Activated naive CD8-positive, alpha-beta T cell treated with anti-CD3 and anti-CD28 coated beads for 36 hours (primary cell): ENCODE results near the gene IFITM10. TPM values are rescaled to one million over a fixed set of nuclear protein-coding genes. Genes with fewer than 3 reads are reported as not detected.

Source experiments
- DNase-seq: peaks from one replicate; pipeline ENCODE4 v3.0.0; 2021
- H3K27ac Mint-ChIP-seq: one replicate; pipeline ENCODE4 v1.8.0; 2022; ENCODE audit warnings: mild to moderate bottlenecking, moderate library complexity, mixed read lengths
- H3K27me3 Mint-ChIP-seq: one replicate; pipeline ENCODE4 v1.8.0; 2022; ENCODE audit warnings: mild to moderate bottlenecking, mixed read lengths
- H3K36me3 Mint-ChIP-seq: one replicate; pipeline ENCODE4 v1.8.0; 2021; ENCODE audit warnings: mild to moderate bottlenecking, mixed read lengths
- H3K4me1 Mint-ChIP-seq: one replicate; pipeline ENCODE4 v1.8.0; 2021; ENCODE audit warnings: mixed read lengths
- H3K4me3 Mint-ChIP-seq: one replicate; pipeline ENCODE4 v1.8.0; 2022; ENCODE audit warnings: mild to moderate bottlenecking, moderate library complexity, mixed read lengths
- H3K9me3 Mint-ChIP-seq: one replicate; pipeline ENCODE4 v1.8.0; 2022; ENCODE audit warnings: mixed read lengths
- total RNA-seq, 2 experiments: library from RNA; stranded (reverse); gene quantifications; one replicate each; pipeline ENCODE4 v1.2.3, GENCODE V29; 2021

The IFITM10 gene
- total RNA-seq, 2 experiments from 2014 or later: not detected

DNA sequence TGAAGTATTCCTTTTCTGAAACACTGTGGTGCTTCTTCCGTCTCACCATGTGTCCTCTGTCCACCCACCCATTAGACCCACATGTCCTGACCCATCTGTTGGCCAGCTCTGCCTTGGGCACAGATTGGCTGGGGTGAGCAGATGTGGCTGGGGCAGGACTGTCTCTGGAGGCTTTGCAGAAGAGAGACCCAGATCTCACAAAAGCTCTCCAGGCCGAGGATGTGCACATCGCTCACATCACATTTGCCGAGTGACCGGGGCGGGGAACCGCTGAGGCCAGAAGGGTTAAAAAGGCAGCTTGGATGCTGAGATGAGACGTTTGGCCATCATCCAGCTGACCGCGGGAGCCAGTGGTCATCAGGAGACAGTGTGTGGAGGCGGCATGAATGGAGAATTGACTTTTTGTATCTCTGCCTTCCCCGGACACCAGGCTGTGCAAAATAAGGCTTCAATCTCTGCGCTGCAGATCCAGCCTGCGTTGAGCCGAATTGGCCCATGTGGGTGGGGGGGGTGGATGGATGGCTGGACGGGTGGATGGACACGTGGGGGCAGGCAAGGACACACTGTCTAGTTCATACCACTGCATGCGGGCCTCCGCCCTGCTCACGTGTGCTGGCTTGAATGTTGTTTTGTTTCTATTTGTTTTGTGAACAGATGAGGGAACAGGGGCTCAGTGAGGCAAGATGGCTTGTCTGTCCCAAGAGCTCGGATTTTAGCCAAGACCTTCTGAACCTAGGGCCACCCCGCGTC, 6.1 kb downstream of the IFITM10 start:
- Mint-ChIP-seq H3K27ac (no peak overlapping the region), H3K36me3 (no peaks in the 10 kb centered on the region), H3K4me3 (no peak overlapping the region), H3K27me3 (peaks cover 11% of the 10 kb centered on the region), H3K9me3 (no peaks in the 10 kb centered on the region), H3K4me1 (peaks cover under 1% of the 10 kb centered on the region)
- DNase-seq: no peak

DNA sequence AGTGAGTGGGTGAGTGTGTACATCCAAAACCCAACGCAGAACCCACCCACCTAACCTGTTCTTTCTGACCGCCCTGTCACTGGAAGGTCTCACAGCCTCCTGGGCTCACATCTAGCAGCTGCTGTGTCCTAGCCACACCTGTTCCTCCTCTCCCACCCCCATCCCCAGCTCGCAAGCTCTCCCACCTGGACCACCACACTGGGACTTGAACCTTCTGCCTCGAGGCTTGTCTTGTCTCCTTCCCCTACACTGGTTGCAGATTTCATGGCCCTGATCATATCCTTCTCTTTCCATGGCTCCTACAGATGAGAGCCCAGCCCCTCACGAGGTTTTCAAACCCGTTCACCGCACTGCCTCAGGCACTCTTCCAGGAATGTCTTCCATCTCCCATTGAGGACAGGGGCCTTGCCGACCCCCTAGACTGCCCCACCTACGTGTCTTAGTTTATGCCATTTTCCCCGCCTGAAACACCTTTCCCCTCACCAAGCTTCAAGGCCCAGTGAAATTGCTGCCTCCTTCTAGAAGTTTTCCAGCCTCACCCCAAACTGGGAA, 6.7 kb downstream of the IFITM10 start:
- peaks cover 9% of the 10 kb centered on the region for H3K27me3 Mint-ChIP-seq
- DNase-seq: no peak
- no peak overlapping the region for H3K27ac Mint-ChIP-seq
- no peak overlapping the region for H3K4me3 Mint-ChIP-seq
- H3K4me1 Mint-ChIP-seq: no peaks in the 10 kb centered on the region
- no peaks in the 10 kb centered on the region for H3K36me3 Mint-ChIP-seq
- no peaks in the 10 kb centered on the region for H3K9me3 Mint-ChIP-seq

DNA sequence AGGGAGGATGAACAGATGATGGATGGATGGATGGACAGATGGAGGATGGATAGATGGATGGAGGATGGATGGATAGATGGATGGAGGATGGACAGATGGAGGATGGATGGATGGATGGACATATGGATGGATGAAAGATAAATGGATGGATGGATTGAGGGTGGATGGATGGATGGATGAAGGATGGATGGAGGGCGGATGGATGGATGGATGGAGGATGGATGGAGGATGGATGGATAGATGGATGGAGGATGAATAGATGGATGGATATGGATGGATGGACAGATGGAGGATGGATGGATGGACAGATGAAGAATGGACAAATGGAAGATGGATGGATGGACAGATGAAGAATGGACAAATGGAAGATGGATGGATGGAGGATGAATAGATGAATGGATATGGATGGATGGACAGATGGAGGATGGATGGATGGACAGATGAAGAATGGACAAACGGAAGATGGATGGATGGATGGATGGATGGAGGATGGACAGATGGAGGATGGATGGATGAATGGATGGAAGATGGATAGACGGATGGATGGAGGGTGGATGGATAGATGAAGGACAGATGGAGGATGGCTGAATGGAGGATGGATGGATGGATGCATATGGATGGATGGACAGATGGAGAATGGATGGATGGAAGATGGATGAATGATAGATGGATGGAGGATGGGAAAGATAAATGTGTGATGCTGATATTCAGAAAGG, 7.4 kb downstream of the IFITM10 start:
- H3K27me3 Mint-ChIP-seq: peaks cover 3% of the 10 kb centered on the region
- H3K27ac Mint-ChIP-seq: no peak overlapping the region
- H3K4me3 Mint-ChIP-seq: no peak overlapping the region
- H3K9me3 Mint-ChIP-seq: no peaks in the 10 kb centered on the region
- no peak for DNase-seq
- H3K4me1 Mint-ChIP-seq: no peaks in the 10 kb centered on the region
- H3K36me3 Mint-ChIP-seq: no peaks in the 10 kb centered on the region

DNA sequence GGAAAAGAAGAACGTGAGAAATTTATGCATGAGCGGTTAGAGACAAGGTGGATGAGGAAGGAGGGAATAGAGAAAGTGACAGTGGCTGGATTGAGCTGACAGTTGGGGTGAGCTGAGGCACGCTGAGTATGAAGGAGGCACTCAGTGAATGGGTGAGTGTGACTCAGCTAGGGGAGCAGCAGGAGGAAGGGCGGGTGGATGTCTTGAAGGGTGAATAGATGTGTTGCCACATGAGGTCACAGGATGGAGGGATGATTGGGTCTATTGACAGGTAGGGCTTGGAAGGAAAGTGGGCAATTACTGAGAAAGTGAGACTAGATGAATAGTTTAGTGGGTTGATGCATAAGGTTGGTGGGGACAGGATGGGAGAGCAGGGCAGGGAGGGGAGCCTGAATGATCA, 8.0 kb downstream of the IFITM10 start:
- DNase-seq: no peak
- peaks cover 1% of the 10 kb centered on the region for H3K9me3 Mint-ChIP-seq
- no peaks in the 10 kb centered on the region for H3K36me3 Mint-ChIP-seq
- H3K27ac Mint-ChIP-seq: no peak overlapping the region
- no peaks in the 10 kb centered on the region for H3K27me3 Mint-ChIP-seq
- no peaks in the 10 kb centered on the region for H3K4me1 Mint-ChIP-seq
- H3K4me3 Mint-ChIP-seq: no peak overlapping the region

DNA sequence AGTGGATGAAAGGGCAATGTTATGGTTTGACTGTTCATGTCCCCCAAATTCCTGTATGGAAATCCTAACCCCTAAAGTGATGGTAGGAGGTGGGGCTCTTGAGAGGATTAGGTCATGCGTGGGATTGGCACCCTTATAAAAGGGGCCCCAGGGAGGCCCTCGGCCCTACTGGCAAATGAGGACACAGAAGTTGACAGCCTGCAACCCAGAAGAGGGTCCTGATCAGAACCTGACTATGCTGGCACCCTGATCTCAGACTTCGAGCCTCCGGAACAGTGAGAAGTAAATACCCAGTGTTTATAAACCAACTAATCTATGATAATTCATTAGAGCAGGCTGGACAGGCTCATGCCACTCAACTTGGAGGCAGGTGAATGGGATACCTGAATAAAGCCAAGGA, 8.7 kb downstream of the IFITM10 start:
- H3K27me3 Mint-ChIP-seq: no peaks in the 10 kb centered on the region
- no peak overlapping the region for H3K27ac Mint-ChIP-seq
- H3K36me3 Mint-ChIP-seq: no peaks in the 10 kb centered on the region
- no peaks in the 10 kb centered on the region for H3K4me1 Mint-ChIP-seq
- no peak overlapping the region for H3K4me3 Mint-ChIP-seq
- DNase-seq: no peak
- peaks cover 2% of the 10 kb centered on the region for H3K9me3 Mint-ChIP-seq

DNA sequence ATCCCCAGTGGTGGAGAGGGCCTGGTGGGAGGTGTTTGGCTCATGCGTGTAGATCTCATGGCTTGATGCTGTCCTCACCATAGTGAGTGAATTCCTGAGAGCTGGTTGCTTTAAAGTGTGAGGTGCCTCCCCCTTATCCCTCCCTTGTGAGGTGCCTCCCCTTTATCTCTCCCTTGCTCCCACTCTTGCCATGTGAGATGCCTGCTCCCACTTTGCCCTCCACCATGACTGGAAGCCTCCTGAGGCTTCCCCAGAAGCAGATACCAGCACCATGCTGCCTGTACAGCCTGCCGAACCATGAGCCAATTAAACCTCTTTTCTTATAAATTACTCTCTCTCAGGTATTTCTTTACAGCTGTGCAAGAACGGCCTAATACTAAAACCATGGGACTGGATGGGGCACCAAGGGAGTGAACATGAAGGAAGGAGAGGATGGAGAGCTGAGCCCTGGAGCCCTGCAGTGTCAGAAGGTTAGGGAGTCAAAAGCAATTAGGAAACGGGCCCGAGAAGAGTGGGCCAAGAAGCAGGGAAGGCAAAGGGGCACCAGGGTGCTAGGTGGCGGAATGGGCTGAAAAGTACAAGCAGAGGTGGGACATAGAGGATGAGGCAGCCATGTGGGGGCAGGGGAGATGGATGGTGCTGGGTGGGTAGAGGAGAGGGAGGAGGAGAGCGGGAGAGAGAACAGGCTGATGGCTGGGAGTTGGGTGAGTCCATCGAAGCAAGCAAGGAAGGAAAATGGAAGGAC, 9.4 kb downstream of the IFITM10 start:
- Mint-ChIP-seq H3K27me3 (no peaks in the 10 kb centered on the region), H3K4me1 (no peaks in the 10 kb centered on the region), H3K27ac (no peak overlapping the region), H3K36me3 (peaks cover 3% of the 10 kb centered on the region), H3K9me3 (peaks cover 10% of the 10 kb centered on the region), H3K4me3 (no peak overlapping the region)
- no peak for DNase-seq

DNA sequence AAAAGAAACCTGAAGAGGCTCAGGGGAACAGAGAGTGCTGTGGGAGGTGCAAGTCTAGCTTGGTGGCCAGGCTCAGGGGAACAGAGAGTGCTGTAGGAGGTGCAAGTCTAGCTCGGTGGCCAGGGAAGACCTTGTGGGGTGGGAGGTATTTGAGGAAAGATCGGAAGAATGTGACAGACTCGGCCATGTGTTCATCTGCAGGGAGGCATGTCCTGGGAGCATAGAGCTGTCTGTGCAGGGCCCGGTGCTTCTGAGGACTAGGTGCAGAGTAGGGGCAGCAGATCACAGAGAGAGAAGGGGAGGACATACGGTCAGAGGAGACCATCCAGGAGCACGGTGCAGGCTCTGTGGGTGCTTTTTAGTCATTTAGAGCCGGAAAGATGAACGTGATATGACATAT, 10.8 kb downstream of the IFITM10 start:
- H3K27ac Mint-ChIP-seq: no peak overlapping the region
- H3K36me3 Mint-ChIP-seq: peaks cover 3% of the 10 kb centered on the region

DNA sequence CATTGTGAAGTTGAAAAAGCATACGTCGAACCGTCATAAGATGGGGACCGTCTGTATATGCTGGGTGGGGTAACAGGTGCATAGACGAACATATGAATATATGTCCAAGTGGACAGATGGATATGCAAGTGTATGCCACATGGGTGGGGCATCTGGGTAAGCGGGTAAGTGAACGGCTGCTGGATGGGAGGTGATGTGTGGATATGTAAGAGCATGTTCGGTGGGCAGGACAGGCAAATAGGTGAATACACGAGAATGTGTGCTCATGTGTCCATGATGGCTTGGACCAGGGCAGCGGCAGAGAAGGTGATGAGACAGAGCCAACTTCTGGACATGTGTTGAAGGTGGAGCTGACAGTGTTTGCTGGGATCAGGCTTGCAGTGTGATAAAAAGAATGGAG, 12.0 kb downstream of the IFITM10 start:
- Mint-ChIP-seq H3K4me3 (no peak overlapping the region), H3K4me1 (peaks cover 6% of the 10 kb centered on the region), H3K36me3 (peaks cover 3% of the 10 kb centered on the region), H3K27ac (no peak overlapping the region), H3K9me3 (peaks cover 10% of the 10 kb centered on the region), H3K27me3 (no peaks in the 10 kb centered on the region)
- DNase-seq: no peak

More for the DNA sequence above, 10.8 kb downstream of the IFITM10 start:
- no peak for DNase-seq
- no peaks in the 10 kb centered on the region for H3K4me1 Mint-ChIP-seq
- H3K9me3 Mint-ChIP-seq: peaks cover 10% of the 10 kb centered on the region
- H3K4me3 Mint-ChIP-seq: no peak overlapping the region
- no peaks in the 10 kb centered on the region for H3K27me3 Mint-ChIP-seq

DNA sequence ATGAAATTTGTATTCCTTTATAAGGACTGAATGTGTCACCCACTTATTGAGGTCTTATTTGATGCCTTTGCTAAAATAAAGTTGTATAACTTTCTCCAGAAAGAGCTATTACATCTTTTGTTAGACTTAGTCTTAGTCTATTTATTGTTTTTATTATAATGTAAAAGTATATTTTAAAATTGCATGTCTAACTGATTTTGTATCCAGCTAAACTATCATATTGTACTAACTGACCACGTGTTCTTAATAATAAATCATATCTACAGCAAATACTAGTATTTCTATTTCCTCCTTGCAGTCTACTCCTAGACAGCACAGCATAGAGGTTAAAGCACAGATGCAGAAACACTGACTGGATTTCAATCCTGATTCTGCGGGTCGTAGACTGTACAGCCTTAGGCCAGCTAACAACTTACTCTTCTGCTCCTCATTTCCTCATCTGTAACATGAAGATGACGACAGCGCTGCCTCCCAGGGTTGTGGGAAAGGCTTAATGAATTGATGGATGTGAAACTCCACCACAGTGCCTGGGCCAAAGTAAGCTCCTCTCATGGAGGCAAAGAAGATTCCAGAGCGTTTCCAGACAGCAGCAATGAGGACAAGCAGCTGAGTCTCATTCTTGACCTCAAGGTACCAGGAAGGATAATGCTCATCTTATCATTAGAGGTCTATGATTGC, 13.2 kb downstream of the IFITM10 start:
- DNase-seq: no peak
- Mint-ChIP-seq H3K9me3 (peaks cover 10% of the 10 kb centered on the region), H3K27me3 (no peaks in the 10 kb centered on the region), H3K36me3 (peaks cover 3% of the 10 kb centered on the region), H3K4me3 (no peak overlapping the region), H3K4me1 (peaks cover 6% of the 10 kb centered on the region), H3K27ac (no peak overlapping the region)

DNA sequence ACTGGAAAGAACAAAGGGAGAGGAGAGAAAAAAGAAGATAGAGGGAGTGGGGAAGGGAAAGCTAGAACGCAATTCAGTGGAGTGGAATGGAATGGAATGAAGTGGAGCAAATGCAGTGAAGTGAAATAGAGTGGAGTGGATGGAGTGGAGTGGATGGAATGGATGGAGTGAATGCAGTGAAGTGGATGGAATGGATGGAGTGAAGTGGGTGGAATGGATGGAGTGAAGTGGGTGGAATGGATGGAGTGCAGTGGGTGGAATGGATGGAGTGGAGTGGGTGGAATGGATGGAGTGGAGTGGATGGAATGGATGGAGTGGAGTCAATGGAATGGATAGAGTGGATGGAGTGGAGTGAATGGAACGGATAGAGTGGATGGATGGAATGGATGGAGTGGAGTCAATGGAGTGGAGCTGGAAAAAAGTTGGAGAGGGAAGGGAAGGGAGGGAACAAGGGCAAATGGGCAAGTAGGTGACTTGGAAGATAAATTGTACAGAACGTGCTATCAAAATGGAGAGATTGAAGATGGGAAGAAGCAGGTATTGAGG, 13.9 kb downstream of the IFITM10 start:
- no peaks in the 10 kb centered on the region for H3K27me3 Mint-ChIP-seq
- H3K27ac Mint-ChIP-seq: no peak overlapping the region

DNA sequence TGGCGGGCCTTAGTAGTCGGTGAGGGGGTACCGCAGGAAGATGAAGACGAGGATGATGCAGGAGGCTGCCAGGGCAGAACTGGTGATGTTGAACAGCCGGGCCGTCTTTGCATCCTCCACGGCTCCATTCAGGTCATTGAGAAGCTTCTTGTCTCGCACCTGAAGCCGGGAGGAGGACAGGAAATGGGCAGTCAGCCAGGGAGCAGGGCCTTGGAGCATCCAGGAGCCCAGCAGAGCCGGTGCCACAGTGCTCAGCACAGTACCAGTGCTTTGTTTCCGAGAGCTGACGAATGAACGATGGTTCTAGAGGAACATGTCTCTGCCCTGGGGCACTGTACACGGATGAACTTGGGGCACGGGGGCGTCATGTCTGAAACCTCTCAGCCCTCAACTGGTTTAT, 15.1 kb downstream of the IFITM10 start:
- DNase-seq: no peak
- H3K36me3 Mint-ChIP-seq: peaks cover 3% of the 10 kb centered on the region
- H3K4me1 Mint-ChIP-seq: peaks cover 6% of the 10 kb centered on the region
- no peaks in the 10 kb centered on the region for H3K27me3 Mint-ChIP-seq
- H3K9me3 Mint-ChIP-seq: peaks cover 10% of the 10 kb centered on the region
- H3K4me3 Mint-ChIP-seq: no peak overlapping the region
- H3K27ac Mint-ChIP-seq: no peak overlapping the region

More for the DNA sequence above, 13.9 kb downstream of the IFITM10 start:
- DNase-seq: no peak
- Mint-ChIP-seq H3K4me1 (peaks cover 6% of the 10 kb centered on the region), H3K9me3 (peaks cover 10% of the 10 kb centered on the region), H3K36me3 (peaks cover 3% of the 10 kb centered on the region), H3K4me3 (no peak overlapping the region)

DNA sequence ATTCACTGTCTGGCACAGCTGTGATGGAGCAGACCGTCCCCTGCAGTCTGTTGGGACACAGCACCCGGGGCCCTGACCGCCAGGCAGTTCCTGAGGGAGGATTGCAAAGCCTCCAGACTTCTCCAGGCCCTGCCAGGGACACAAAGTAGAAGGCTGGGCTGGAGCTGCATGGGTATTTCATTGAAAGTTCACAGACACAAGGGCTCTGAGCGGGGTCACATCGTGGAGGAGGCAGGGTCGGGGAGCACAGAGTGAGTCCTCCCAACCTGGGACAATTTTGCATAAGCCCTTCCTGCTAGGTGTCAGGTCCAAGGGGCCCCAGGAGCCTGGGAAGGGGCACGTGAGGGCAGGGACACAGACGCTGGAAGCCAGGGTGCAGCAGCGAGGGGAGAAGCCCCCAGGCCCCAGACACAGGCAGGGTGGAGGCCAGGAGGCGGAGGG, 15.7 kb downstream of the IFITM10 start:
- Mint-ChIP-seq H3K4me1 (peaks cover 8% of the 10 kb centered on the region), H3K27ac (no peak overlapping the region), H3K36me3 (peaks cover 3% of the 10 kb centered on the region), H3K9me3 (peaks cover 10% of the 10 kb centered on the region), H3K4me3 (no peak overlapping the region), H3K27me3 (no peaks in the 10 kb centered on the region)
- DNase-seq: no peak

DNA sequence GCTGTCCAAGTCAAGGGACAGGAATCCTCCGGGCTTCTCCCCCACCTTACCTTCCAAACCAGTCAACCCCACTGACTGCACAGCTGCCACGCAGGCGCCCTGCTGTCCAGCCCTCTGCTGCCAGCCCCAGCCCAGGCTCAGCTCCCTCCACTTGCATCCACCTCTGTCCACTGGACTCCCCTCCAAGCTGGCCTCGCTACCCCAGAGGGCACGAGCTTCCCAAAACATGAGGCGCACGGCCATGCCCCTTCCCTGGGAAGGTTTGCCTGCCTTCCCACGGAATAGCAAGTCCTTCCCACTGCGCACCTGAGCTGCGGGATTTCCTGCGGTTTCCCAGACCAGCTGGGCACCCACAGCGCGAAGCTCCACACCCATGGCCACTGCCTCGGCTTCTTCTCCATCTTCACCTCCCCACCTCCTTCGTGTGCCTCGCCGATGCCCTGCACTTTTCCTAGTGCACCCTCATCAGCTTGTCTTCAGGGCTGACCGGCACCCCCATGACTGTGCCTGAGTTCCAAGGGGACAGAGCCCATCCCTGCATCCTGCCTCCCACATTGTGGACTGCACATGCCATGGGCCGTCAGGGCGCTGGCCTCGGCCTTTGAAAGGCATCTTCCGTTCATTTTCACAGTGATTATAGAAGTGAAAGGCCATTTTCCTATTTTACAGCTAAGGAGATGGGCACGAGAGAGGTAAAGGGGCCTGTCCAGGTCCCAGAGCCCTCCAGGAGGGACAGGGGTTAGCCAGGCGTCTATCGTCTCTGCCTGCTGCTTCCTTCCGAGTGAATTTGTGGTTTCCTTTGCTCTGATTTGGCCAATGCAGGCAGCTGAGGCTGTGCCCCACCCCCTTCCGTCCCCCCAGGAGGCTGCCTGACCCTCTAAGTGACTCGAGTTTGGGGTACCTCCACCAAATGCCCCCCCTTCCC, 16.4 kb downstream of the IFITM10 start:
- H3K4me1 Mint-ChIP-seq: peaks cover 13% of the 10 kb centered on the region
- peaks cover 10% of the 10 kb centered on the region for H3K9me3 Mint-ChIP-seq
- H3K27me3 Mint-ChIP-seq: no peaks in the 10 kb centered on the region
- no peak overlapping the region for H3K4me3 Mint-ChIP-seq
- H3K27ac Mint-ChIP-seq: no peak overlapping the region
- H3K36me3 Mint-ChIP-seq: peaks cover 3% of the 10 kb centered on the region
- no peak for DNase-seq
